ENCODE measurements around the gene ZNF441. TPM values are rescaled to one million over a fixed set of nuclear protein-coding genes. Genes with fewer than 3 reads are reported as not detected.
"Not testable (repeated sequence)": the region's sequence is repeated elsewhere in the genome, so short reads cannot be mapped to it uniquely, and the experiment has no call there.

ZNF441 gene
- total and polyA plus RNA-seq, 2 of the 13 experiments (the other 11 are each of a cell fraction or from before 2014, with no cell fraction given) = 2.8 to 10.0 TPM

DNA sequence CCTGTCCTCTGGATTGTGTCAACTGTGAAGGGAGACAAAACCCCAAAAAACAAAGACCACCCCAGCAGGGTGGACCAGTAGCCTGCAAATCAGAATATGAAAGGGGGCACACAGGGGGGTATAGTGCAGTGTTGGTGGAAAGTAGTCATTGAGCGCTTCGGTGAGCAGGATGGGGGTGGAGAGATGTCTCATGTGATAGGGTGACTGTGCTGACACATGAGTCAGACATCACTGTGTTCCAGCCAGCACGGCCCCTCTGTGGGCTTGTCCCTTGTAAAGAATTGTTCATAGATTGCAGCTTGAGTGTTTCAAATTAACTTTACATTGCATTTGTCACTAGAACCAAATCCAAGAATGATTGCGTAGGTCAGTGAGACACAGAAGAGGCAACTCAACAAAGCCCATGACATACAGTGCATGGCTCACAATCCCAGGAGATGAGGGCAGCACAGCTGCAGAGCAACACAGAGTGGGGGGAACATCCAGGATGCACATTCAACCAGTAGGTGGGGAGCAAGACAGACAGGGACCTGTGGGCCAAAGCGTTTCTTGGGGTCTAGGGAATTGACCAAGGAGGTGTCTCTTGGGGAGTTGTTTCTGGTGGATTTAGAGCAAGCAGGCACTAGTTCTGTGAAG, 54.8 kb downstream of the ZNF441 start (continued):
- TF ChIP-seq, protein P1, sequence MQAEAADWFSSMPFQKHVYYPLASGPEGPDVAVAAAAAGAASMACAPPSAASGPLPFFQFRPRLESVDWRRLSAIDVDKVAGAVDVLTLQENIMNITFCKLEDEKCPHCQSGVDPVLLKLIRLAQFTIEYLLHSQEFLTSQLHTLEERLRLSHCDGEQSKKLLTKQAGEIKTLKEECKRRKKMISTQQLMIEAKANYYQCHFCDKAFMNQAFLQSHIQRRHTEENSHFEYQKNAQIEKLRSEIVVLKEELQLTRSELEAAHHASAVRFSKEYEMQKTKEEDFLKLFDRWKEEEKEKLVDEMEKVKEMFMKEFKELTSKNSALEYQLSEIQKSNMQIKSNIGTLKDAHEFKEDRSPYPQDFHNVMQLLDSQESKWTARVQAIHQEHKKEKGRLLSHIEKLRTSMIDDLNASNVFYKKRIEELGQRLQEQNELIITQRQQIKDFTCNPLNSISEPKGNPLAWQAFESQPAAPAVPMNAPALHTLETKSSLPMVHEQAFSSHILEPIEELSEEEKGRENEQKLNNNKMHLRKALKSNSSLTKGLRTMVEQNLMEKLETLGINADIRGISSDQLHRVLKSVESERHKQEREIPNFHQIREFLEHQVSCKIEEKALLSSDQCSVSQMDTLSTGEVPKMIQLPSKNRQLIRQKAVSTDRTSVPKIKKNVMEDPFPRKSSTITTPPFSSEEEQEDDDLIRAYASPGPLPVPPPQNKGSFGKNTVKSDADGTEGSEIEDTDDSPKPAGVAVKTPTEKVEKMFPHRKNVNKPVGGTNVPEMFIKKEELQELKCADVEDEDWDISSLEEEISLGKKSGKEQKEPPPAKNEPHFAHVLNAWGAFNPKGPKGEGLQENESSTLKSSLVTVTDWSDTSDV (CRISPR knock-in tag; IDR thresholded peaks at IDR 0.05) = no peak
- no peak for TF ChIP-seq ZBTB1 (CRISPR knock-in tag; IDR thresholded peaks at IDR 0.05; ENCODE audit: borderline replicate concordance)
- TF ChIP-seq, protein P2, sequence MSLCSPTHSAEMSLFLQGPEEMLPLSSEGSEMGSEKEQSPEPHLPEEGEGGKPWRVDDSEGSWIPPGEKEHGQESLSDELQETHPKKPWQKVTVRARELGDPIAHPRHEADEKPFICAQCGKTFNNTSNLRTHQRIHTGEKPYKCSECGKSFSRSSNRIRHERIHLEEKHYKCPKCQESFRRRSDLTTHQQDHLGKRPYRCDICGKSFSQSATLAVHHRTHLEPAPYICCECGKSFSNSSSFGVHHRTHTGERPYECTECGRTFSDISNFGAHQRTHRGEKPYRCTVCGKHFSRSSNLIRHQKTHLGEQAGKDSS (CRISPR knock-in tag; IDR thresholded peaks at IDR 0.05; ENCODE audit: borderline replicate concordance, low read depth) = no peak

DNA sequence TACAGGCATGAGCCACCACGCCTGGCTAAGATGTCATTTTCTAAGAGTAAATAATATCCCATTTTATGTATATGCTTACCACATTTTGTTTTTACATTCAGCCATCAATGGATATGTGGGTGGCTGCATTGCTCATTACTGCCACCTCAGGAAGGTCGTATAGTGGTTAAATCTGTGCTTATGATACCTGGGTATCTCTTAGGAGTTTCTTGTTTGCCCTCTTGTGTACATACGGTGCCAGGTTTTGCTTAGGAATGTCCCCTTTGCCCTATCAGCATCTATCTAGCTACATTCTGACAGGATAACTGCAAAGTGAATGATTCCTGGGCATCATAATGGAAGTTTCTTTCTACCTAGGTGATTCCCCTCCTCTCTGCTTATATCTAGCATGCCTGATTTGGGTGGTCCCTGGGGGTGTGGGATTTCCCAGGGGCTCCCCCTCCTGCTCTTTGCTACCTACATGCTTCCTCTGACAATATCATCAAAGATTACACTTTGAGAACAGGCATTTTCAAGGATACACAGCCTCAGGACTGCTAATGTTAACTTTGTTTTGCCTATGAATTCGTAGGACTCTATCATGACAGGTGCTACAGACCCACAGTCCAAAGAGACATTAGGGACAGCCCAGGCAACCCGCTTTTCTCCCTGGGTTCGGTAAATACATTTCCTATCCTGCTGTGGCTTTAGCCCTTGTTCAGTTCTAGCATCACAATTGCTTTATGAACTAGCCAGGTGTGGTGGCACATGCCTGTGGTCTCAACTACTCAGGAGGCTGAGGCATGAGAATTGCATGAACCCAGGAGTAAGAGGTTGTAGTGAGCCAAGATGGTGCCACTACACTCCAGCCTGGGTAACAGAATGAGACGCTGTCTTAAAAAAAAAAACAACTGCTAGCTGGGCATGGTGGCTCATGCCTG, 62.4 kb downstream of the ZNF441 start:
- H2AFZ ChIP-seq (ENCODE audit: low read length); H3K27me3 ChIP-seq (ENCODE audit: control insufficient read depth in 1 of 2, insufficient read depth in 2 of 2, low read length in 2 of 2); intact Hi-C loops (cut with micrococcal nuclease; ENCODE audit: unreplicated experiment); H3K4me2 ChIP-seq (ENCODE audit: low read depth, low read length); H3K9ac ChIP-seq (ENCODE audit: insufficient read depth, low read depth, low read length); H3K9me3 ChIP-seq (ENCODE audit: low read length); POLR2A ChIA-PET; CTCF ChIA-PET (ENCODE audit: low intra/inter-chr PET ratio, low total read pairs); BruUV-seq (replicated peaks); H4K20me1 ChIP-seq (ENCODE audit: insufficient read depth, low read length); H3K4me1 ChIP-seq (ENCODE audit: insufficient read depth, low read length); DNase-seq (ENCODE audit: low spot score); H3K79me2 ChIP-seq (ENCODE audit: insufficient read depth, low read length); in situ Hi-C loops (cut with HindIII; ENCODE audit: extremely low pct_ligation_motif_present, low pct_unique_long_range_greater_than_20kb); H3K27ac ChIP-seq (ENCODE audit: extremely low read length, insufficient read depth, low read length); H3K4me3 ChIP-seq (replicated peaks in 1 of 3; ENCODE audit: insufficient read depth in 1 of 3, low read depth in 2 of 3, low read length in 3 of 3): not testable (repeated sequence)
- TF ChIP-seq STAG1 (CRISPR knock-in tag; IDR thresholded peaks at IDR 0.05) = peak; percentile 27; the same call in 1 of the 2 replicates
- peak; percentile 32 for TF ChIP-seq CTCF (CRISPR knock-in tag; IDR thresholded peaks at IDR 0.05)
- peaks cover 3 to 24% of the 10 kb centered on the region in 2 experiments for H3K36me3 ChIP-seq (replicated peaks in 1 of 2; ENCODE audit: control insufficient read depth in 1 of 2, insufficient read depth in 2 of 2, low read length in 2 of 2)
- FAIRE-seq (peak; percentile 30), ATAC-seq (peak; percentile 39; the same call in 1 of the 3 replicates)
- WGBS (ENCODE audit: low lambda C conversion rate) = 88% methylated on average over 7 of the region's 7 CpGs

Measured in HepG2 (cell line).